Trophoblast cell (in vitro differentiated cells and primary cell): ENCODE data around the gene PCNT.

Experiments
- DNase-seq, 2 donors: peaks; one replicate each; pipeline ENCODE4 v3.0.0-alpha.2; 2016
- H2AFZ ChIP-seq: 2 replicates; pipeline ENCODE4 v1.6.1; 2013; ENCODE audit warnings: low read length, moderate library complexity, mild to moderate bottlenecking; ENCODE audit not compliant: insufficient read depth, poor library complexity
- H2AK5ac ChIP-seq: 2 replicates; pipeline ENCODE4 v1.6.1; 2013; ENCODE audit warnings: mild to moderate bottlenecking, low read length
- H2BK120ac ChIP-seq: 2 replicates; pipeline ENCODE4 v1.6.1; 2013; ENCODE audit warnings: low read length, mild to moderate bottlenecking, moderate library complexity; ENCODE audit not compliant: insufficient read depth, poor library complexity
- H2BK12ac ChIP-seq: 2 replicates; pipeline ENCODE4 v1.6.1; 2013; ENCODE audit warnings: mild to moderate bottlenecking, low read length, moderate library complexity
- H2BK5ac ChIP-seq: 2 replicates; pipeline ENCODE4 v1.6.1; 2013; ENCODE audit warnings: low read length, low read depth, moderate library complexity, mild to moderate bottlenecking; ENCODE audit not compliant: poor library complexity
- H3K14ac ChIP-seq: 2 replicates; pipeline ENCODE4 v1.6.1; 2013; ENCODE audit warnings: mild to moderate bottlenecking, low read length
- H3K18ac ChIP-seq: 2 replicates; pipeline ENCODE4 v1.6.1; 2013; ENCODE audit warnings: mild to moderate bottlenecking, low read length
- H3K23ac ChIP-seq: 2 replicates; pipeline ENCODE4 v1.6.1; 2013; ENCODE audit warnings: low read length
- H3K27ac ChIP-seq: 2 replicates; pipeline ENCODE4 v1.5.1; 2013; ENCODE audit warnings: low read depth, mild to moderate bottlenecking, inconsistent platforms, low read length, moderate library complexity
- H3K27me3 ChIP-seq: 2 replicates; pipeline ENCODE4 v1.6.1; 2013; ENCODE audit warnings: inconsistent platforms, mild to moderate bottlenecking, low read length, moderate library complexity; ENCODE audit not compliant: insufficient read depth
- H3K36me3 ChIP-seq, 2 experiments: 1 replicate in 1 of 2; 2 replicates in 1 of 2; pipeline ENCODE4 v1.6.1; 2013; ENCODE audit warnings: low read length in 2 of 2, mild to moderate bottlenecking in 2 of 2, moderate library complexity in 1 of 2; ENCODE audit not compliant: insufficient read depth in 2 of 2, control insufficient read depth in 1 of 2
- H3K4ac ChIP-seq: 2 replicates; pipeline ENCODE4 v1.6.1; 2013; ENCODE audit warnings: low read depth, mild to moderate bottlenecking, low read length, moderate library complexity
- H3K4me1 ChIP-seq, 2 experiments: 1 replicate in 1 of 2; 2 replicates in 1 of 2; pipeline ENCODE4 v1.6.1; 2013; ENCODE audit warnings: low read length in 2 of 2, mild to moderate bottlenecking in 2 of 2, moderate library complexity in 1 of 2; ENCODE audit not compliant: insufficient read depth in 2 of 2, control insufficient read depth in 1 of 2
- H3K4me2 ChIP-seq: 2 replicates; pipeline ENCODE4 v1.6.1; 2013; ENCODE audit warnings: inconsistent platforms, mild to moderate bottlenecking, low read length, moderate library complexity
- H3K4me3 ChIP-seq: 2 replicates; pipeline ENCODE4 v1.5.1; 2013; ENCODE audit warnings: mild to moderate bottlenecking, low read depth, low read length, inconsistent platforms
- H3K79me1 ChIP-seq: one replicate; pipeline ENCODE4 v1.6.1; 2013; ENCODE audit warnings: low read length
- H3K79me2 ChIP-seq: 2 replicates; pipeline ENCODE4 v1.6.1; 2013; ENCODE audit warnings: low read length, mild to moderate bottlenecking; ENCODE audit not compliant: control insufficient read depth, insufficient read depth, poor library complexity
- H3K9ac ChIP-seq: 2 replicates; pipeline ENCODE4 v1.6.1; 2013; ENCODE audit warnings: mild to moderate bottlenecking, low read length
- H3K9me3 ChIP-seq: 2 replicates; pipeline ENCODE4 v1.6.1; 2013; ENCODE audit warnings: low read depth, mild to moderate bottlenecking, control low read depth, inconsistent platforms, low read length; ENCODE audit not compliant: insufficient read depth
- H4K12ac ChIP-seq: 2 replicates; pipeline ENCODE4 v1.6.1; 2013; ENCODE audit warnings: low read depth, mild to moderate bottlenecking, low read length, moderate library complexity
- H4K8ac ChIP-seq: 2 replicates; pipeline ENCODE4 v1.6.1; 2013; ENCODE audit warnings: low read depth, mild to moderate bottlenecking, low read length, moderate library complexity
- H4K91ac ChIP-seq: one replicate; pipeline ENCODE4 v1.6.1; 2013; ENCODE audit warnings: low read depth, mild to moderate bottlenecking, low read length, moderate library complexity
- WGBS: extraction: QIAGEN DNeasy Blood & Tissue Kit; methylation state at CpG from one replicate; pipeline ENCODE4 v1.1.7; 2013; ENCODE audit warnings: missing lambda C conversion rate; ENCODE audit not compliant: insufficient read length, insufficient coverage; ENCODE audit errors: extremely low coverage; 5-methylcytosine and 5-hydroxymethylcytosine counted together

Gene PCNT

DNA sequence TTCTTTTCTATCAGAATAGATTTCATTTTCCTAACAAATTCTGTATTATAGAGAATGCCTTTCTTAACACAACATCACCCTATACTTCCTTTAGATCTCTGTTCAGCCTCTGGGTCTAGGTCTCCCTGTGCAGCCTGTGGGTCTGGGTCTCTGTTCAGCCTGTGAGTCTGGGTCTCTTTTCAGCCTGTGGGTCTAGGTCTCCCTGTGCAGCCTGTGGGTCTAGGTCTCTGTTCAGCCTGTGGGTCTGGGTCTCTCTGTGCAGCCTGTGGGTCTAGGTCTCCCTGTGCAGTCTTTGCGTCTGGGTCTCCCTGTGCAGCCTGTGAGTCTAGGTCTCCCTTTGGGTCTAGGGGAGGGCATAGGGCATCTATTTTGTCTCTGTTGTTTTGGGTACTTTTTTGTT is 75.2 kb downstream of the PCNT start:
- Histone ChIP-seq H2AK5ac (no peak overlapping the region), H3K27ac (no peak overlapping the region), H3K4me1 (no peaks in the 10 kb centered on the region), H3K79me1 (no peaks in the 10 kb centered on the region), H3K18ac (no peak overlapping the region), H2AFZ (no peak overlapping the region), H3K4me3 (no peak overlapping the region), H3K9me3 (peaks cover 1% of the 10 kb centered on the region), H3K23ac (no peak overlapping the region), H2BK12ac (no peak overlapping the region), H3K4ac (no peak overlapping the region), H3K27me3 (no peaks in the 10 kb centered on the region), H3K79me2 (no peaks in the 10 kb centered on the region), H2BK5ac (no peak overlapping the region), H3K14ac (no peak overlapping the region), H4K12ac (no peak overlapping the region), H3K9ac (no peak overlapping the region), H3K36me3 (peaks cover 54 to 58% of the 10 kb centered on the region in 2 experiments), H2BK120ac (no peak overlapping the region), H4K8ac (no peak overlapping the region), H4K91ac (no peak overlapping the region), H3K4me2 (no peak overlapping the region)
- no peak for DNase-seq
- no CpG with 5 or more reads among the region's 1 CpG for WGBS

- no peaks in the 10 kb centered on the region for H3K9me3 ChIP-seq
- WGBS = no CpG with 5 or more reads among the region's 10 CpGs
Observed at GRCh38 chr21:46399686-46400085, 75.7 kb downstream of the PCNT start.

DNA sequence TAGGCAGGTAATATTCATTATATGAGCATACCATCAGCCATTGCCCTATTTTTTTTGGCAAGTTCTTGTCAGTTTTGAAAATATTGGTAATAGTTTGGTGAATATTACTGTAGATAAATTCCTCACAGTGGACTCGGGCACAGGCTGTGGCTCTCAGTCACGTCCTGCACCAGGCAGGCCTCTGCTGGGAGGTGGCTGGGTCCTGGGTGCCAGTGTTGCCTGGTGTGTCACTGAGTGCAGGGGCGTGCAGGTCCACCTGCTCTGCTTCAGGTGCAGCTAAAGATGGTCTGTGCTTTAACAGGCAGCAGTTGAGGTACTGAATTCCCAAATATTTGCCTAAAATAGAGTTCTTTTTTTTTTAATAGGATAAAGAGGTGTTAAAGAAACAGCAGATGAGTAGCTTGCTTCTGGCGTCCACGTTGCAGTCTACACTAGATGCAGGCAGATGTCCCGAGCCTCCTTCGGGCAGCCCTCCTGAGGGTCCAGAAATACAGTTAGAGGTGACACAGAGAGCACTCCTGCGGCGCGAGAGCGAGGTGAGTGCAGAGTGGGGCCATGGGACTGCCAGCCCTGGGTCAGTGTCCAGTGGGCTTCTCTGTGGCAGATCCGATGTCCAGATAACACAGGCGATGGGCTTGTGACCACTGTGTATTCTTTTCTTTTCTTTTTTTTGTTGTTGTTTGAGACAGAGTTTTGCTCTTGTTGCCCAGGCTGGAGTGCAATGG is 77.4 kb downstream of the PCNT start:
- no peaks in the 10 kb centered on the region for H3K9me3 ChIP-seq
- H2AFZ ChIP-seq = no peak overlapping the region
- no peaks in the 10 kb centered on the region for H3K79me1 ChIP-seq
- H3K4me2 ChIP-seq = no peak overlapping the region
- no peak overlapping the region for H3K18ac ChIP-seq
- DNase-seq = no peak
- no peak overlapping the region for H2AK5ac ChIP-seq
- no peaks in the 10 kb centered on the region for H3K79me2 ChIP-seq
- peaks cover 56 to 57% of the 10 kb centered on the region in 2 experiments for H3K36me3 ChIP-seq
- H3K14ac ChIP-seq = no peak overlapping the region
- no peak overlapping the region for H4K91ac ChIP-seq
- no peaks in the 10 kb centered on the region for H3K4me1 ChIP-seq
- H2BK5ac ChIP-seq = no peak overlapping the region
- H3K4ac ChIP-seq = no peak overlapping the region
- H2BK120ac ChIP-seq = no peak overlapping the region
- H3K4me3 ChIP-seq = no peak overlapping the region
- H3K23ac ChIP-seq = no peak overlapping the region
- no peak overlapping the region for H4K12ac ChIP-seq
- H3K9ac ChIP-seq = no peak overlapping the region
- H2BK12ac ChIP-seq = no peak overlapping the region
- H3K27ac ChIP-seq = no peak overlapping the region
- WGBS = no CpG with 5 or more reads among the region's 13 CpGs
- H4K8ac ChIP-seq = no peak overlapping the region
- no peaks in the 10 kb centered on the region for H3K27me3 ChIP-seq

More at GRCh38 chr21:46399686-46400085, 75.7 kb downstream of the PCNT start:
- Histone ChIP-seq H3K27ac (no peak overlapping the region), H4K12ac (no peak overlapping the region), H4K91ac (no peak overlapping the region), H3K18ac (no peak overlapping the region), H3K23ac (no peak overlapping the region), H3K79me1 (no peaks in the 10 kb centered on the region), H3K36me3 (peaks cover 57 to 60% of the 10 kb centered on the region in 2 experiments), H2AK5ac (no peak overlapping the region), H2BK5ac (no peak overlapping the region), H2AFZ (no peak overlapping the region), H2BK12ac (no peak overlapping the region), H3K9ac (no peak overlapping the region), H3K4me1 (no peaks in the 10 kb centered on the region), H2BK120ac (no peak overlapping the region), H3K79me2 (no peaks in the 10 kb centered on the region), H3K14ac (no peak overlapping the region), H3K4me3 (no peak overlapping the region), H3K4me2 (no peak overlapping the region), H4K8ac (no peak overlapping the region), H3K27me3 (no peaks in the 10 kb centered on the region), H3K4ac (no peak overlapping the region)
- DNase-seq = no peak

GRCh38 chr21:46402421-46402820 is 78.5 kb downstream of the PCNT start:
- H3K9me3 ChIP-seq = no peaks in the 10 kb centered on the region
- no peaks in the 10 kb centered on the region for H3K79me1 ChIP-seq
- no peak overlapping the region for H3K23ac ChIP-seq
- H3K14ac ChIP-seq = no peak overlapping the region
- H4K91ac ChIP-seq = no peak overlapping the region
- no peak overlapping the region for H3K27ac ChIP-seq
- no peak overlapping the region for H3K18ac ChIP-seq
- H3K9ac ChIP-seq = no peak overlapping the region
- no peak for DNase-seq
- H2BK12ac ChIP-seq = no peak overlapping the region
- no peaks in the 10 kb centered on the region for H3K4me1 ChIP-seq
- no CpG with 5 or more reads among the region's 15 CpGs for WGBS
- H4K12ac ChIP-seq = no peak overlapping the region
- H3K27me3 ChIP-seq = no peaks in the 10 kb centered on the region
- no peak overlapping the region for H4K8ac ChIP-seq
- H2AFZ ChIP-seq = no peak overlapping the region
- no peaks in the 10 kb centered on the region for H3K79me2 ChIP-seq
- H2BK120ac ChIP-seq = no peak overlapping the region
- H2AK5ac ChIP-seq = no peak overlapping the region
- peaks cover 50 to 52% of the 10 kb centered on the region in 2 experiments for H3K36me3 ChIP-seq
- H2BK5ac ChIP-seq = no peak overlapping the region
- no peak overlapping the region for H3K4me3 ChIP-seq
- no peak overlapping the region for H3K4me2 ChIP-seq
- H3K4ac ChIP-seq = no peak overlapping the region
